DOHH2 (cell line): ENCODE data around the gene TGFBR2.

Source experiments
- CTCF ChIP-seq: fragments of 200-600 bp; sonication (generic); IDR thresholded peaks from one replicate; pipeline ENCODE4 v1.5.1; 2014; ENCODE audit warnings: antibody characterized with exemption, mild to moderate bottlenecking, low read depth, low read length; ENCODE audit not compliant: poor library complexity, severe bottlenecking
- EZH2phosphoT487 ChIP-seq: fragments of 200-600 bp; sonication (generic); IDR thresholded peaks from 2 replicates; pipeline ENCODE4 v1.6.1; 2017; ENCODE audit warnings: borderline replicate concordance, mild to moderate bottlenecking, antibody characterized with exemption, low read length, moderate library complexity, mixed read lengths

DNA sequence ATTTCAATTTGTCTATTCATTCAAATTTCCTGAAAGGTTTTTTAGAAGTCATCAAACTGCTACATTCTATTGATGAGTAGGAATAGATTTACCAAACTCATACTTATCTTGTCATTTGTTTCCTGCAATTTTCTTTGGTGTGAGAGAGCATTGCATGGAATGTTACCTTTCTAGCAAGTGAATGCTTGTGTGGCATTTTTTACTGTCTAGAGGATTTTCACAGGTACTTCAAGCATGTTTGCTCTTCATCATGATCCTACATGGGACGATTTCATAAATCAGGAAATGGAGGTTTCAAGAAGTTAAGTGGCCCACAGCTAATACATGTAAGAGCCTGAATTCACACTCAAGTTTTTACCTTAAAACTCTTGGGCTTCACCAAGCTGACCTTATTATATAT is 26.1 kb downstream of the TGFBR2 start:
- no peak for TF ChIP-seq CTCF
- no peak for TF ChIP-seq EZH2phosphoT487
